Measurements from ENCODE around the gene GRAMD2A. TPM values are rescaled to one million over a fixed set of nuclear protein-coding genes. Genes with fewer than 3 reads are reported as not detected.

Gene GRAMD2A
- total and polyA plus RNA-seq, 2 experiments from 2014 or later: 0.70 to 2.8 TPM

- peak overlapping the region; percentile 67; the same call in 1 of the 2 replicates for H3K4me2 ChIP-seq
- H3K4me3 Mint-ChIP-seq: peak overlapping the region; percentile 56; the same call in 1 of the 3 replicates
- ATAC-seq: peak; percentile 64
Measured at GRCh38 chr15:72155003-72155621, 42.5 kb downstream of the GRAMD2A start.

More at GRCh38 chr15:72155003-72155621, 42.5 kb downstream of the GRAMD2A start:
- Histone ChIP-seq H3K79me2 (replicated peaks; ENCODE audit: insufficient read depth) (no peaks in the 10 kb centered on the region), H3F3A (replicated peaks; ENCODE audit: low read depth) (no peaks in the 10 kb centered on the region), H2AFZ (peak overlapping the region; percentile 97), H3K27me3 (ENCODE audit: insufficient read depth) (no peaks in the 10 kb centered on the region), H3K36me3 (ENCODE audit: insufficient read depth) (no peaks in the 10 kb centered on the region), H3K4me1 (ENCODE audit: insufficient read depth) (peaks cover 7% of the 10 kb centered on the region), H3K9me2 (ENCODE audit: insufficient read depth) (no peaks in the 10 kb centered on the region), H3K4me3 (peak overlapping the region; percentile 44; the same call in 1 of the 2 replicates), H4K20me1 (replicated peaks; ENCODE audit: insufficient read depth) (no peaks in the 10 kb centered on the region; the same call in 1 of the 2 replicates), H3K27ac (ENCODE audit: low read depth) (no peak overlapping the region)
- Mint-ChIP-seq H3K9me3 (no peaks in the 10 kb centered on the region), H3K27me3 (ENCODE audit: insufficient read depth, low read depth, poor library complexity) (peaks cover 12% of the 10 kb centered on the region), H3K36me3 (ENCODE audit: low read depth) (no peaks in the 10 kb centered on the region), H3K4me1 (peaks cover 10% of the 10 kb centered on the region; the same call in 2 of the 3 replicates), H3K27ac (no peak overlapping the region)
- DNase-seq (ENCODE audit: low spot score): peak; percentile 36
- TF ChIP-seq, protein P1, sequence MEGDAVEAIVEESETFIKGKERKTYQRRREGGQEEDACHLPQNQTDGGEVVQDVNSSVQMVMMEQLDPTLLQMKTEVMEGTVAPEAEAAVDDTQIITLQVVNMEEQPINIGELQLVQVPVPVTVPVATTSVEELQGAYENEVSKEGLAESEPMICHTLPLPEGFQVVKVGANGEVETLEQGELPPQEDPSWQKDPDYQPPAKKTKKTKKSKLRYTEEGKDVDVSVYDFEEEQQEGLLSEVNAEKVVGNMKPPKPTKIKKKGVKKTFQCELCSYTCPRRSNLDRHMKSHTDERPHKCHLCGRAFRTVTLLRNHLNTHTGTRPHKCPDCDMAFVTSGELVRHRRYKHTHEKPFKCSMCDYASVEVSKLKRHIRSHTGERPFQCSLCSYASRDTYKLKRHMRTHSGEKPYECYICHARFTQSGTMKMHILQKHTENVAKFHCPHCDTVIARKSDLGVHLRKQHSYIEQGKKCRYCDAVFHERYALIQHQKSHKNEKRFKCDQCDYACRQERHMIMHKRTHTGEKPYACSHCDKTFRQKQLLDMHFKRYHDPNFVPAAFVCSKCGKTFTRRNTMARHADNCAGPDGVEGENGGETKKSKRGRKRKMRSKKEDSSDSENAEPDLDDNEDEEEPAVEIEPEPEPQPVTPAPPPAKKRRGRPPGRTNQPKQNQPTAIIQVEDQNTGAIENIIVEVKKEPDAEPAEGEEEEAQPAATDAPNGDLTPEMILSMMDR (conservative IDR thresholded peaks at IDR 0.05; ENCODE audit: low read depth in 2 of 2): no peak
- no peak for TF ChIP-seq NANOG (IDR thresholded peaks at IDR 0.05; ENCODE audit: borderline replicate concordance)
- TF ChIP-seq EZH2phosphoT487 (IDR thresholded peaks at IDR 0.05; ENCODE audit: unreplicated experiment): no peak
- TF ChIP-seq ETS1 (IDR thresholded peaks at IDR 0.05): no peak
- no peak for TF ChIP-seq STAT1 (IDR thresholded peaks at IDR 0.05; ENCODE audit: unreplicated experiment)
- no peak for TF ChIP-seq ZNF331 (CRISPR knock-in tag; IDR thresholded peaks at IDR 0.05; ENCODE audit: low read depth)
- TF ChIP-seq CREB1 (CRISPR knock-in tag; IDR thresholded peaks at IDR 0.05; ENCODE audit: low read depth): no peak
- TF ChIP-seq JUNB (IDR thresholded peaks at IDR 0.05; ENCODE audit: unreplicated experiment): no peak
- no peak for TF ChIP-seq EZH2 (IDR thresholded peaks at IDR 0.05; ENCODE audit: low read depth, unreplicated experiment)
- TF ChIP-seq ZNF114 (CRISPR knock-in tag; IDR thresholded peaks at IDR 0.05): no peak
- no peak for TF ChIP-seq ZNF462 (CRISPR knock-in tag; IDR thresholded peaks at IDR 0.05)

All from GM23338 (cell line).